ENCODE measurements around the gene NPB. TPM values are rescaled to one million over a fixed set of nuclear protein-coding genes. Genes with fewer than 3 reads are reported as not detected.

Gene NPB
- total and polyA plus RNA-seq, 2 donors (not counting 1 experiment from before 2014, with no cell fraction given) = 0.44 TPM; not detected in 1

- Mint-ChIP-seq H3K4me3 (peak within 1 kb of the TSS; percentile 87), H3K9me3 (ENCODE audit: insufficient read depth) (no peaks in the 10 kb centered on the region), H3K27me3 (peaks cover 10% of the 10 kb centered on the region), H3K27ac (peak within 1 kb of the TSS; percentile 86), H3K4me1 (peaks cover 22% of the 10 kb centered on the region)
- Histone ChIP-seq H2AFZ (ENCODE audit: insufficient read depth, low read depth, low read length, poor library complexity, severe bottlenecking) (peak within 1 kb of the TSS; percentile 87), H4K20me1 (ENCODE audit: control insufficient read depth, insufficient read depth, low read length, poor library complexity, severe bottlenecking) (peaks cover 35% of the 10 kb centered on the region), H3K9me3 (ENCODE audit: control extremely low read depth in 1 of 3, control insufficient read depth in 2 of 3, insufficient read depth in 1 of 3, low read length in 2 of 3) (no peaks in the 10 kb centered on the region), H3K4me1 (ENCODE audit: control insufficient read depth in 2 of 2, insufficient read depth in 2 of 2, low read length in 2 of 2) (peaks cover 26 to 35% of the 10 kb centered on the region in 2 donors), H3K79me2 (ENCODE audit: control insufficient read depth, insufficient read depth, low read length) (peaks cover 38% of the 10 kb centered on the region), H3K36me3 (replicated peaks in 1 of 2; ENCODE audit: control extremely low read depth in 1 of 2, control insufficient read depth in 1 of 2, extremely low read depth in 1 of 2, insufficient read depth in 2 of 2, low read length in 1 of 2) (no peaks in the 10 kb centered on the region), H3K27me3 (replicated peaks in 1 of 4; ENCODE audit: control extremely low read depth in 1 of 4, control insufficient read depth in 3 of 4, insufficient read depth in 4 of 4, low read length in 3 of 4) (peaks cover 0 to 23% (median 9%) of the 10 kb centered on the region in 4 experiments), H3K27ac (ENCODE audit: low read length in 2 of 2) (peak within 1 kb of the TSS; percentile 26 to 85), H3K4me3 (ENCODE audit: control extremely low read depth in 1 of 5, extremely low read depth in 1 of 5, insufficient read depth in 1 of 5, low read depth in 2 of 5, low read length in 4 of 5) (peak within 1 kb of the TSS; percentile 40 to 78 (median 65)), H3K4me2 (replicated peaks; ENCODE audit: low read depth, low read length, poor library complexity, severe bottlenecking) (peak within 1 kb of the TSS; percentile 91), H3K9ac (ENCODE audit: low read length) (peak within 1 kb of the TSS; percentile 66)
- intact Hi-C loops (cut with micrococcal nuclease) = loop anchor here (1.0 to 5.0 kb wide), 6 partner anchors 9 to 96 kb away; partner anchors contain the start of genes ALYREF, ANAPC11, ARHGDIA and ASPSCR1
- TF ChIP-seq CTCF (IDR thresholded peaks at IDR 0.05) (peak; percentile 52), EZH2 (IDR thresholded peaks at IDR 0.05; ENCODE audit: borderline replicate concordance, insufficient read depth, low read depth, low read length, poor library complexity, severe bottlenecking) (no peak)
- 1% methylated on average over 94 of the region's 98 CpGs for WGBS (ENCODE audit: insufficient coverage)
- ATAC-seq (ENCODE audit: low read depth) (peak; percentile 71), DNase-seq (peak; percentile 97)
- ChIA-PET POLR2A (interaction anchor here (0.6 to 1.5 kb wide), 5 partner anchors 8 to 56 kb away, joined by 3 to 8 read pairs (median 3); partner anchors contain the start of gene SIRT7), CTCF (interaction anchor here (0.5 to 3.5 kb wide), 8 partner anchors 8 to 148 kb away, joined by 3 to 16 read pairs (median 3); no protein-coding TSS in a partner anchor)
Observed at GRCh38 chr17:81927653-81928543, 25.9 kb downstream of the NPB start, which contains the start of gene MAFG. Gene MAFG (minus strand): TSS chr17:81927735. CDS start chr17:81923185, 4,550 bp downstream.

Measured in B cell (primary cell).